ENCODE results near the gene CBFA2T3. TPM values are rescaled to one million over a fixed set of nuclear protein-coding genes. Genes with fewer than 3 reads are reported as not detected.

Gene CBFA2T3
- total and polyA plus RNA-seq, 2 of the 13 experiments (the other 11 are each of a cell fraction or from before 2014, with no cell fraction given): 0.05 TPM; not detected in 1

DNA sequence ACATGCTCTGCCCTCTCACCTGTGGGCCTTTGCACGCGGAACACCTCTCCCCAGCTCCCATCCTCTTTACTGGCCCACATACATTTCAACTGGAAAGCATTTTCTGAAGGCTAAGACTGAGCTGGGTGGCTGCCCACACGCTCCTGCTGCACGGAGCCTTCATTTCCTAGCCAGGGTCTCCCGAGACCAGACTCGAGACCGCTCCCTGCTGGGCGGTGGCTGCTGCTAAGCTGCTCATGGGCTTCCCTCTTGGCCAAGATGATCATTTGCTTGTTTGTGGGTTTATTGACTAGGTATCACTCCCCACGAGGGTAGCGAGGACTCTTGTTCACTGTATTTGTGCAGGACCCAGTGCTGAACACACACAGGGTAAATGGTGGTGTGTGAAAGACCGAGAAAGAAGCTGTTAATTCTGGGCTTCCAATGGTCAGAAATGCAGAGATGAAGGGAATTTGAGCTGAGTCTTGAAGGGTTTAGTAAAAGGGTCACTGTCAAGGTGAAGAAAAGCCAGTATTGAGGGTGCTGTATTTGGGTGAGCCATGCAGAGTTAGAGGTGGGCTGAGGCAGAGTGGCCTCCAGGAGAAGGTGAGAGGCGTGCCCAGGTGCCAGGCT lies 119.2 kb downstream of the CBFA2T3 start (continued):
- TF ChIP-seq, protein P1, sequence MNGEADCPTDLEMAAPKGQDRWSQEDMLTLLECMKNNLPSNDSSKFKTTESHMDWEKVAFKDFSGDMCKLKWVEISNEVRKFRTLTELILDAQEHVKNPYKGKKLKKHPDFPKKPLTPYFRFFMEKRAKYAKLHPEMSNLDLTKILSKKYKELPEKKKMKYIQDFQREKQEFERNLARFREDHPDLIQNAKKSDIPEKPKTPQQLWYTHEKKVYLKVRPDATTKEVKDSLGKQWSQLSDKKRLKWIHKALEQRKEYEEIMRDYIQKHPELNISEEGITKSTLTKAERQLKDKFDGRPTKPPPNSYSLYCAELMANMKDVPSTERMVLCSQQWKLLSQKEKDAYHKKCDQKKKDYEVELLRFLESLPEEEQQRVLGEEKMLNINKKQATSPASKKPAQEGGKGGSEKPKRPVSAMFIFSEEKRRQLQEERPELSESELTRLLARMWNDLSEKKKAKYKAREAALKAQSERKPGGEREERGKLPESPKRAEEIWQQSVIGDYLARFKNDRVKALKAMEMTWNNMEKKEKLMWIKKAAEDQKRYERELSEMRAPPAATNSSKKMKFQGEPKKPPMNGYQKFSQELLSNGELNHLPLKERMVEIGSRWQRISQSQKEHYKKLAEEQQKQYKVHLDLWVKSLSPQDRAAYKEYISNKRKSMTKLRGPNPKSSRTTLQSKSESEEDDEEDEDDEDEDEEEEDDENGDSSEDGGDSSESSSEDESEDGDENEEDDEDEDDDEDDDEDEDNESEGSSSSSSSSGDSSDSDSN (CRISPR knock-in tag; IDR thresholded peaks at IDR 0.05): no peak
- TF ChIP-seq MIER2 (CRISPR knock-in tag; IDR thresholded peaks at IDR 0.05) (0 out of 2 replicates have a peak, but pooled peaks have one; percentile 36), MXD1 (CRISPR knock-in tag; IDR thresholded peaks at IDR 0.05) (peak; percentile 16; the same call in 1 of the 2 replicates), ZNF121 (CRISPR knock-in tag; IDR thresholded peaks at IDR 0.05) (no peak), ZNF326 (CRISPR knock-in tag; IDR thresholded peaks at IDR 0.05; ENCODE audit: borderline replicate concordance) (no peak), FOSL2 (CRISPR knock-in tag; IDR thresholded peaks at IDR 0.05) (no peak), TEF (CRISPR knock-in tag; IDR thresholded peaks at IDR 0.05) (no peak), JARID2 (CRISPR knock-in tag; IDR thresholded peaks at IDR 0.05; ENCODE audit: insufficient replicate concordance) (no peak), ZNF720 (CRISPR knock-in tag; IDR thresholded peaks at IDR 0.05) (no peak), KDM3A (CRISPR knock-in tag; IDR thresholded peaks at IDR 0.05; ENCODE audit: low read depth) (no peak), ZNF530 (CRISPR knock-in tag; IDR thresholded peaks at IDR 0.05; ENCODE audit: low read depth) (no peak), ZNF329 (CRISPR knock-in tag; IDR thresholded peaks at IDR 0.05; ENCODE audit: low read depth) (no peak), ZNF691 (CRISPR knock-in tag; IDR thresholded peaks at IDR 0.05; ENCODE audit: borderline replicate concordance, low read depth) (peak; percentile 4; the same call in 1 of the 2 replicates), PAX8 (CRISPR knock-in tag; IDR thresholded peaks at IDR 0.05; ENCODE audit: borderline replicate concordance) (no peak), DDIT3 (CRISPR knock-in tag; IDR thresholded peaks at IDR 0.05) (no peak)
- TF ChIP-seq, protein P2, sequence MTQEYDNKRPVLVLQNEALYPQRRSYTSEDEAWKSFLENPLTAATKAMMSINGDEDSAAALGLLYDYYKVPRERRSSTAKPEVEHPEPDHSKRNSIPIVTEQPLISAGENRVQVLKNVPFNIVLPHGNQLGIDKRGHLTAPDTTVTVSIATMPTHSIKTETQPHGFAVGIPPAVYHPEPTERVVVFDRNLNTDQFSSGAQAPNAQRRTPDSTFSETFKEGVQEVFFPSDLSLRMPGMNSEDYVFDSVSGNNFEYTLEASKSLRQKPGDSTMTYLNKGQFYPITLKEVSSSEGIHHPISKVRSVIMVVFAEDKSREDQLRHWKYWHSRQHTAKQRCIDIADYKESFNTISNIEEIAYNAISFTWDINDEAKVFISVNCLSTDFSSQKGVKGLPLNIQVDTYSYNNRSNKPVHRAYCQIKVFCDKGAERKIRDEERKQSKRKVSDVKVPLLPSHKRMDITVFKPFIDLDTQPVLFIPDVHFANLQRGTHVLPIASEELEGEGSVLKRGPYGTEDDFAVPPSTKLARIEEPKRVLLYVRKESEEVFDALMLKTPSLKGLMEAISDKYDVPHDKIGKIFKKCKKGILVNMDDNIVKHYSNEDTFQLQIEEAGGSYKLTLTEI (CRISPR knock-in tag; conservative IDR thresholded peaks at IDR 0.05): no peak
- TF ChIP-seq, protein P3, sequence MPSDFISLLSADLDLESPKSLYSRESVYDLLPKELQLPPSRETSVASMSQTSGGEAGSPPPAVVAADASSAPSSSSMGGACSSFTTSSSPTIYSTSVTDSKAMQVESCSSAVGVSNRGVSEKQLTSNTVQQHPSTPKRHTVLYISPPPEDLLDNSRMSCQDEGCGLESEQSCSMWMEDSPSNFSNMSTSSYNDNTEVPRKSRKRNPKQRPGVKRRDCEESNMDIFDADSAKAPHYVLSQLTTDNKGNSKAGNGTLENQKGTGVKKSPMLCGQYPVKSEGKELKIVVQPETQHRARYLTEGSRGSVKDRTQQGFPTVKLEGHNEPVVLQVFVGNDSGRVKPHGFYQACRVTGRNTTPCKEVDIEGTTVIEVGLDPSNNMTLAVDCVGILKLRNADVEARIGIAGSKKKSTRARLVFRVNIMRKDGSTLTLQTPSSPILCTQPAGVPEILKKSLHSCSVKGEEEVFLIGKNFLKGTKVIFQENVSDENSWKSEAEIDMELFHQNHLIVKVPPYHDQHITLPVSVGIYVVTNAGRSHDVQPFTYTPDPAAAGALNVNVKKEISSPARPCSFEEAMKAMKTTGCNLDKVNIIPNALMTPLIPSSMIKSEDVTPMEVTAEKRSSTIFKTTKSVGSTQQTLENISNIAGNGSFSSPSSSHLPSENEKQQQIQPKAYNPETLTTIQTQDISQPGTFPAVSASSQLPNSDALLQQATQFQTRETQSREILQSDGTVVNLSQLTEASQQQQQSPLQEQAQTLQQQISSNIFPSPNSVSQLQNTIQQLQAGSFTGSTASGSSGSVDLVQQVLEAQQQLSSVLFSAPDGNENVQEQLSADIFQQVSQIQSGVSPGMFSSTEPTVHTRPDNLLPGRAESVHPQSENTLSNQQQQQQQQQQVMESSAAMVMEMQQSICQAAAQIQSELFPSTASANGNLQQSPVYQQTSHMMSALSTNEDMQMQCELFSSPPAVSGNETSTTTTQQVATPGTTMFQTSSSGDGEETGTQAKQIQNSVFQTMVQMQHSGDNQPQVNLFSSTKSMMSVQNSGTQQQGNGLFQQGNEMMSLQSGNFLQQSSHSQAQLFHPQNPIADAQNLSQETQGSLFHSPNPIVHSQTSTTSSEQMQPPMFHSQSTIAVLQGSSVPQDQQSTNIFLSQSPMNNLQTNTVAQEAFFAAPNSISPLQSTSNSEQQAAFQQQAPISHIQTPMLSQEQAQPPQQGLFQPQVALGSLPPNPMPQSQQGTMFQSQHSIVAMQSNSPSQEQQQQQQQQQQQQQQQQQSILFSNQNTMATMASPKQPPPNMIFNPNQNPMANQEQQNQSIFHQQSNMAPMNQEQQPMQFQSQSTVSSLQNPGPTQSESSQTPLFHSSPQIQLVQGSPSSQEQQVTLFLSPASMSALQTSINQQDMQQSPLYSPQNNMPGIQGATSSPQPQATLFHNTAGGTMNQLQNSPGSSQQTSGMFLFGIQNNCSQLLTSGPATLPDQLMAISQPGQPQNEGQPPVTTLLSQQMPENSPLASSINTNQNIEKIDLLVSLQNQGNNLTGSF (CRISPR knock-in tag; IDR thresholded peaks at IDR 0.05): no peak

All from HepG2 (cell line).